MCF 10A (cell line): ENCODE results near the gene NR2F1-AS1. TPM values are rescaled to one million over a fixed set of nuclear protein-coding genes. Genes with fewer than 3 reads are reported as not detected.
A peak's percentile ranks its signal among the peaks of the same experiment; 100 is the strongest.

Source experiments
- Bru-seq: library from RNA; stranded (reverse); fragments of 400-500 nt; gene quantifications from one replicate; lab custom pipeline; 2021; lab: Mats Ljungman, UMichigan
- BruChase-seq, 2 experiments: library from RNA; stranded (reverse); fragments of 400-500 nt; gene quantifications; one replicate each; lab custom pipeline; 2021; lab: Mats Ljungman, UMichigan
- BruUV-seq: library from RNA; stranded (reverse); fragments of 400-500 nt; replicated peaks from 2 replicates; lab custom pipeline; 2021; lab: Mats Ljungman, UMichigan
- CTCF ChIA-PET: fragments of 300-600 bp; sonication (Branson Sonifier 250); formaldehyde crosslinking; extraction: SDS; loops from one replicate; lab custom pipeline; 2021; ENCODE audit warnings: antibody characterized with exemption, inconsistent platforms; lab: Yijun Ruan, JAX
- POLR2A ChIA-PET: fragments of 300-600, 350-650 bp; sonication (Branson Sonifier 250); formaldehyde crosslinking; extraction: SDS; loops from one replicate; lab custom pipeline; 2020; ENCODE audit warnings: antibody characterized with exemption, inconsistent platforms; lab: Yijun Ruan, JAX
- DNase-seq: peaks from one replicate; pipeline ENCODE4 v3.0.0-alpha.2; 2018; ENCODE audit not compliant: unreplicated experiment
- H3K27ac Mint-ChIP-seq: one replicate; pipeline ENCODE4 v1.8.0; 2022; ENCODE audit warnings: mild to moderate bottlenecking, low read depth, mixed read lengths; ENCODE audit not compliant: unreplicated experiment
- H3K27me3 Mint-ChIP-seq: one replicate; pipeline ENCODE4 v1.8.0; 2022; ENCODE audit warnings: mixed read lengths; ENCODE audit not compliant: insufficient read depth, unreplicated experiment
- H3K36me3 Mint-ChIP-seq: one replicate; pipeline ENCODE4 v1.8.0; 2022; ENCODE audit warnings: mild to moderate bottlenecking, moderate library complexity, mixed read lengths; ENCODE audit not compliant: insufficient read depth, unreplicated experiment
- H3K4me1 Mint-ChIP-seq: one replicate; pipeline ENCODE4 v1.8.0; 2022; ENCODE audit warnings: mixed read lengths; ENCODE audit not compliant: insufficient read depth, unreplicated experiment
- H3K4me3 Mint-ChIP-seq: one replicate; pipeline ENCODE4 v1.8.0; 2022; ENCODE audit warnings: mild to moderate bottlenecking, moderate library complexity, mixed read lengths; ENCODE audit not compliant: unreplicated experiment
- H3K9me3 Mint-ChIP-seq: one replicate; pipeline ENCODE4 v1.8.0; 2022; ENCODE audit warnings: mixed read lengths; ENCODE audit not compliant: unreplicated experiment
- intact Hi-C: fragments of 100-400 bp; cut with micrococcal nuclease; formaldehyde crosslinking; loops from 2 replicates; pipeline ENCODE4 v1.14.1; 2022
- long read RNA-seq: library from polyadenylated mRNA; stranded (forward); transcript quantifications from one replicate; pipeline ENCODE4 v2.0.0, GENCODE V29; 2022
- total RNA-seq: library from RNA; stranded (reverse); gene quantifications from 2 replicates; pipeline ENCODE4 v1.2.3, GENCODE V29; 2022
- TF ChIP-seq, protein P1 (sequence below): fragments of 200-600 bp; IDR thresholded peaks from one replicate; pipeline ENCODE4 v1.8.0; 2022; ENCODE audit warnings: antibody characterized with exemption, mild to moderate bottlenecking; ENCODE audit not compliant: unreplicated experiment

The NR2F1-AS1 gene
- total RNA-seq (3.2 and 4.6 TPM in 2 replicates), Bru-seq, nascent RNA (percentile 52 among the genes with signal in this experiment), BruChase-seq, experiment 1, labeled RNA remaining after a 6-hour chase (percentile 42 among the genes with signal in this experiment), BruChase-seq, experiment 2, labeled RNA remaining after a 2-hour chase (percentile 42 among the genes with signal in this experiment)
- long read RNA-seq, partial matches to known transcripts, result 0 of 5 reads
- long read RNA-seq, other reads (novel, unspliced or antisense), result 3 of 5 reads

DNA sequence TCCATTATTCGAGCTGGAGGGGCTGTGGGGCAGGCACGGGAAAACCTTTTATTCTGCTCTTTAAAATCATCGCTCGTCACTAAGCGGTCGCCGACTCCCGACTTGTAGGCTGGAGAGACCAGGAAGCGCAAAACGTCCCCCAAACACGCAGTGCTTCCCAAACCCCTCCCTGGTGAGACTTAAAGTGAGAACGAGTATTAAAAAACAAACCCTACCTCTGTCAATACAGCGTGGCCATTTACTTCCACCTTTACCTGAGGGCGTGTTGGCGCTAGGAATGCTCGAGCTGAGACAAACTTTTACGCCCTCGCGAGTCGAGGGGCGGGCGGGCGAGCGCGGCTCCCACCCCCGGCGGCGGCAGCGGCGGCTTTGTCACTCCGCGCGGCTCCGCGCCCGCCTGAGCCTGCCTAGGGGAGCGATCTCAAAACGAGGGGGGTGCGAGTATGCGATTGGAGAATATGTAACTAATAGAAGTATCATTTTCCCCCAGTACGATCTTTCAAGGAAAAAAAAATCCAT is at the start of gene NR2F1-AS1:
Gene NR2F1-AS1 (minus strand): TSS at position 293 of the 519 bp plus-strand sequence.
- DNase-seq, result no peak
- no peak within 1 kb of the TSS for H3K4me3 Mint-ChIP-seq
- intact Hi-C loops, result loop anchor here (1.0 to 10.0 kb wide), 11 partner anchors 146 to 1652 kb away; no protein-coding TSS in a partner anchor
- ChIA-PET CTCF (interaction anchor here (0.6 to 1.1 kb wide), 8 partner anchors 18 to 1126 kb away, joined by 3 to 6 read pairs (median 3); no protein-coding TSS in a partner anchor), POLR2A (no interaction called here)
- TF ChIP-seq, protein P1, sequence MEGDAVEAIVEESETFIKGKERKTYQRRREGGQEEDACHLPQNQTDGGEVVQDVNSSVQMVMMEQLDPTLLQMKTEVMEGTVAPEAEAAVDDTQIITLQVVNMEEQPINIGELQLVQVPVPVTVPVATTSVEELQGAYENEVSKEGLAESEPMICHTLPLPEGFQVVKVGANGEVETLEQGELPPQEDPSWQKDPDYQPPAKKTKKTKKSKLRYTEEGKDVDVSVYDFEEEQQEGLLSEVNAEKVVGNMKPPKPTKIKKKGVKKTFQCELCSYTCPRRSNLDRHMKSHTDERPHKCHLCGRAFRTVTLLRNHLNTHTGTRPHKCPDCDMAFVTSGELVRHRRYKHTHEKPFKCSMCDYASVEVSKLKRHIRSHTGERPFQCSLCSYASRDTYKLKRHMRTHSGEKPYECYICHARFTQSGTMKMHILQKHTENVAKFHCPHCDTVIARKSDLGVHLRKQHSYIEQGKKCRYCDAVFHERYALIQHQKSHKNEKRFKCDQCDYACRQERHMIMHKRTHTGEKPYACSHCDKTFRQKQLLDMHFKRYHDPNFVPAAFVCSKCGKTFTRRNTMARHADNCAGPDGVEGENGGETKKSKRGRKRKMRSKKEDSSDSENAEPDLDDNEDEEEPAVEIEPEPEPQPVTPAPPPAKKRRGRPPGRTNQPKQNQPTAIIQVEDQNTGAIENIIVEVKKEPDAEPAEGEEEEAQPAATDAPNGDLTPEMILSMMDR, result no peak
- H3K4me1 Mint-ChIP-seq, result peaks cover 11% of the 10 kb centered on the region
- H3K27me3 Mint-ChIP-seq, result no peaks in the 10 kb centered on the region
- peak within 1 kb of the TSS; percentile 57 for H3K27ac Mint-ChIP-seq
- no peaks in the 10 kb centered on the region for H3K36me3 Mint-ChIP-seq
- no TSS peak for BruUV-seq
- no peaks in the 10 kb centered on the region for H3K9me3 Mint-ChIP-seq

DNA sequence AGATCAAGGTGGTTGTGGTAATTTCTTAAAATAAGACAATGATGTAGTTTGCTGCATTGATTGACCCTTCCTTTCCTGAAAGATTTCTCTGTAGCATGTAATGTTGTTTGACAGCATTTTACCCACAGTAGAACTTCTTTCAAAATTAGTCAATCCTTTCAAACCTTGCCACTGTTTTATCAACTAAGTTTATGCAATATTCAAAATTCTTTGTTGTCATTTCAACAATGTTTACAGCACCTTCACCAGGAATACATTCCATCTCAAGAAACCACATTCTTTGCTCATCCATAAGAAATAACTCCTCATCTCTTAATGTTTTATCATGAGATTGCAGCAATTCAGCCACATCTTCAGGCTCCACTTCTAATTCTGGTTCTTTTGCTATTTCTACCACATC is 45.8 kb upstream of the NR2F1-AS1 start:
- H3K36me3 Mint-ChIP-seq, result no peaks in the 10 kb centered on the region
- DNase-seq, result no peak
- no peaks in the 10 kb centered on the region for H3K4me1 Mint-ChIP-seq
- H3K9me3 Mint-ChIP-seq, result no peaks in the 10 kb centered on the region
- ChIA-PET POLR2A (no interaction called here), CTCF (no interaction called here)
- H3K27ac Mint-ChIP-seq, result no peak overlapping the region
- intact Hi-C loops, result loop anchor here (10.0 kb wide), 1 partner anchor 288 kb away; no protein-coding TSS in a partner anchor
- no peak overlapping the region for H3K4me3 Mint-ChIP-seq
- H3K27me3 Mint-ChIP-seq, result no peaks in the 10 kb centered on the region
- BruUV-seq, result no TSS peak
- TF ChIP-seq, protein P1, result no peak

DNA sequence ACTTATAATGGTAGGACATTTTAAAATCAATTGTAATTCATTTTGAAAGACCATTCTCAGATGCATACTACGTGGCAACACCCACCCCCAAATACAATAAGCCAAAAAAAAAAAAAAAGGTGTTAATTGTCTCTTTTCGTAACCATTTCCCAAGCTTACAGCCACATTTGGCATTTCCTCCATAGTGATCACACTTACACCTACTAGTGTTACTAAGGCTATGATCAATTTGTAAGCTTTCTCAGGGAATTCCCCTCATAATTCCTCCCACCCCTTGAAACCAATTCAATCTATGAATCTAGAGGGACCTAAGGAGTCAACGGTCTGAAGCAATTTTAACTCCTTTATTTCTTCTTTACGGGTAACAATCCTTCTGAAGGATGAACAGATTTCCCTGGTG is 42.1 kb upstream of the NR2F1-AS1 start:
- TF ChIP-seq, protein P1, result no peak
- no peaks in the 10 kb centered on the region for H3K9me3 Mint-ChIP-seq
- no TSS peak for BruUV-seq
- H3K4me3 Mint-ChIP-seq, result no peak overlapping the region
- ChIA-PET POLR2A (no interaction called here), CTCF (no interaction called here)
- H3K27ac Mint-ChIP-seq, result no peak overlapping the region
- DNase-seq, result no peak
- peaks cover 6% of the 10 kb centered on the region for H3K4me1 Mint-ChIP-seq
- H3K27me3 Mint-ChIP-seq, result no peaks in the 10 kb centered on the region
- peaks cover 7% of the 10 kb centered on the region for H3K36me3 Mint-ChIP-seq
- intact Hi-C loops, result loop anchor here (5.0 to 10.0 kb wide), 2 partner anchors 164 to 292 kb away; no protein-coding TSS in a partner anchor

DNA sequence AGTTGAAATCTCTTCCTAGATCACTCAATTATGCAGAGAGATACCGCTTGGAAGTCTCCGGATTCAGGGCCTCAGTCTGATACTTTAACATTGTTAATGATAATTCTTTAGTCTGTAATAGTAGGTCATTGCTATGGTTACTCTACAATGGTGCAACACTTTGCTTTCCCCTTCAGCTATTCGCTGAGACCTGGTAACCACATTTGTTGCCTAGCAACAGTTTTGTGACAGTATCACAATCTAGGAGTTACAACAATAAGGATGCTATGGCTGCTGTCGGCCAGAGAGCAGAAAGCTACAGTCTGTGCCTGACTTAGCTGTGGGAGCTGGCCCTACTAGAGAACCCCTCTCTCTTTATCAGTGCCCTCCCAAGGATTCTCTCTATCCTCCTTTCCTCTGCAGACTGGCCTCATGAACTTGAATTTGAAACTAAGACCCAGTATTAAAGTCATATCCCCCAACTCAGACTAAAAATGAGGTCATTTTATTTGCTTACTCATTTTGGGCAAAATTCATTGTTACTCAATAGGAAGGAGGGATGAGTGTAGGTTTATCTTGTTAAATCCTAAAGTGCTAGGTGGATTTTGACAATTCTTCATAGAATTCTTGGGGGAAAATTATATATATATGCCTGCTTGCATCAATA is 41.3 kb upstream of the NR2F1-AS1 start:
- intact Hi-C loops, result loop anchor here (5.0 to 10.0 kb wide), 2 partner anchors 165 to 292 kb away; no protein-coding TSS in a partner anchor
- DNase-seq, result no peak
- CTCF ChIA-PET, result interaction anchor here (0.9 to 3.2 kb wide), 3 partner anchors 10 to 178 kb away, joined by 3 to 23 read pairs (median 13); no protein-coding TSS in a partner anchor
- Mint-ChIP-seq H3K27ac (no peak overlapping the region), H3K27me3 (no peaks in the 10 kb centered on the region), H3K9me3 (no peaks in the 10 kb centered on the region), H3K4me1 (peaks cover 6% of the 10 kb centered on the region), H3K36me3 (peaks cover 7% of the 10 kb centered on the region), H3K4me3 (peak overlapping the region; percentile 89)
- BruUV-seq, result no TSS peak
- TF ChIP-seq, protein P1, result no peak
- POLR2A ChIA-PET, result interaction anchor here (0.6 to 1.1 kb wide), 2 partner anchors 167 to 1824 kb away, joined by 3 read pairs; no protein-coding TSS in a partner anchor
